Stimulated activated CD4-positive, alpha-beta T cell treated with anti-CD3 and anti-CD28 coated beads, Interleukin-4, amount 100 ng/mL, for 4 hours (primary cell): ENCODE measurements around the gene GLOD4.
A peak's percentile ranks its signal among the peaks of the same experiment; 100 is the strongest.
"Not testable (repeated sequence)": the region's sequence is repeated elsewhere in the genome, so short reads cannot be mapped to it uniquely, and the experiment has no call there.

Experiments
- DNase-seq, 2 experiments: peaks; one replicate each; pipeline ENCODE4 v3.0.0-alpha.2; 2020

Gene GLOD4

DNA sequence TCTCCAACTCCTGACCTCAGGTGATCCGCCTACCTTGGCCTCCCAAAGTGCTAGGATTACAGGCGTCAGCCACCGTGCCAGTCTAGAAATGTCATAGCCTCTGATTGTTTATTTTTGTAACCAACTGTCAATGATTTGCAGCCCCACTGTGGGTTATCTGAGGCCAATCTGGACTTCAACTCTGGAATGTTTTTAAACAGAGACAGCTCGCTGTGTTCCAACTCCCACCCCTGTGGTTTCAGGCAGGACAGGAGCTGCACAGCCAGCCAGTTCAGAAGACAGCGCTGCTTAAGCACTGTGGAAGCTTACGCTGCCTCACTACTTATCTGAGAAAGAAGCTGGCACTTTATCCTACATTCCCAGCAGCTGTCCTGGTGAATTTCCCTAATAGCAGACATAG lies 19.6 kb upstream of the GLOD4 start:
- DNase-seq: no peak

DNA sequence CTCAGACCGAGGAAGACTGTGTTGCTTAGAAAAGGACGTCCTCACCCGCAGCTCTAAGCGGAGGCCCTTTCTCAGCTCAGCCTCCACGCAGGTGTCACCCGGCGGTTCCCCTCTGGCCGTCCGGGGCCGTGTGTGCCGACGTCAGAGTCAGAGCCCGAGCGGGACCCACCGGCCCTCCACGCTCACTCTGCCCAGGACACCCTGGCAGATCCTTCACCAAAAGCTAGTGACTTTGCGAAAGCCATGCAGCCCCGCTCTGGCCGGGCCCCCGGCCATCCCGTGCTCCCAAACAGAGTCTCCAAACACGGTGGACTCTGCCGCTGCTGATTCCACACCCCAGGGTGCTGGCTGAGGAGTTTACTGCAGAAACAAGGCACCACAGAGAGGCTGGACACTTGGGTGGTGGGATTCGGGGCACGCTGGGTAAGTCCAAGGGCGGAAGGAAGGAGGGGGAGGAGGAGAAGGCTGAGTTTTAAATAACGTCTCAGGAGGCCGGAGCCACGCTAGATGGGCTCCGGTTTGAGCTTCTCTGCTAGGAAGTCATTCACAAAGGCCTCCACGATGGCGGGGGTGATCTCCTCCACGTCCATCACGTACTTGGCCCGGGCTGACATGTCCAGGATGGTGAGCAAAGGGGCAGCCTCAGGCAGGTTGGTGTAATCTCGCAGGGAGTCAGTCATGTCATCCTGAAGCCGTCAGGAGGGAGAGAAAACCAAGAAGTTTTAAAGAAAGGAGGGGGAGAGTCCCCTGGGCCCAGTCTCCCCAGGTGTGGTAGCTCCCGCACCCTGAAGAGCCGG lies 18.6 kb upstream of the GLOD4 start:
- no peak for DNase-seq

DNA sequence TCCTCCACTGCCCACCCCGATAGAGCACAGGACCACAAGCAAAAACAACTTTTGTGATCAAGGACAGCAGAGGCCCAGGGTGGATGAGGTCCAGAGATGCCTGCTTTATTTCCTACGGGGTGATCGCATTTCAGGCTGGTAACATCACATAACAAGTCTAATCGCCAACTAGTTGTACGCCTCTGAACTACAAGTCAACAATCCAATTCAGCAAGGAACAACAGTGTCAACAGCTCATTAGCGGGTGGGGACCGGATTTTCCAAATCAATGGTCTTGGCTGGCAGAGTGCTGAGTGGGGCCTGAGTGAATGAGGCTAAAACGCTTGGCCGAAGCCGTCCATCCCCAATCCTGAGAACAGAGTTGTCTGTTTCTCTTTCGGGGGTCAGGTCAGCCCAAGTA lies 17.2 kb upstream of the GLOD4 start:
- DNase-seq: no peak

DNA sequence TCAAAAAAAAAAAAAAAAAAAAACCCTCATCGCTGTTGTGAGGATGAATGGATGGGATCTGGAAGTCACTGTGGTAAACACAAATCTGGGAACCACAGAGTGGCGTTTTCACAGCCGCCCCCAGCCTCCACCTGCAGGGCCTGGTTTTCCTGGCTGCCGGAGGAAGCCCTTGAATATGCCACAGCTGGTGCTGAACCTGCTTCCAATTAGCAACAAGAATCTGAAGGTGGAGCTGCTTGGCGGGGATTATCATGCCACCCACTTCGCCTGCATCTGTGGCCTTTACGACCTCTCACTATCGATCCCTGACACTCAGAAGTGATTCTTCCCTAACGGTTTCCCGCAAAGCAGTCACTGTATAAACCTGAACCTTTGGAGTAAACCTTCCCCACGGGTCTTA lies 16.2 kb upstream of the GLOD4 start:
- no peak for DNase-seq

DNA sequence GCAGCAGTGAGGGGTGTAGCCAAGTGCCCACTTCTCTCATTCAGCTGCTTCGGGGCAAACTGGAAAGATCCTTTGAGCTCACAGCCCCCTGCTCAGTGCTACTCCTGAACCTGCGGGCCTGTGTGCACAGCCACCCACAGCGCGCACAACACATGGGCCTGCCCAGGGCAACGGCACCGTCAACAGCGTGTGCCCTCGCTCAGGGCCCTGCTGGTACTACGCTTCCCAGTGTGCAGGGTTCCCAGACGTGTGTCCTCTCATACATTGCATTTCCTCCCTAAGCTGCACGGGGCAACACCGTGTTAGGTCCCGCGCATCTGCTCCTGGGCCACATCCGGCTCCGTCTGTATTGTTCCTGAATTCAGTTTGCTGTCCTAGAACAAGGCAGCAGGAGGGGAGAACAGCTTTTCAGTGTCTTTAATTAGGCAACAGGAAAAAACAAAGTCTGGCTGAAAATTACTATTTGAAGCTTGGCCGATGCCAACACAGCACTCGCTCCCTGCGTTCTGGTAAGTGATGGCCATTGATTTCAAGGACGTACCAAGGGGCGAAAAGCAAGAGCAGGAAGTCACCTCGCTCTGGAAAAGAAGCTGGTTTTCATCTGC lies 15.3 kb upstream of the GLOD4 start:
- DNase-seq: no peak

DNA sequence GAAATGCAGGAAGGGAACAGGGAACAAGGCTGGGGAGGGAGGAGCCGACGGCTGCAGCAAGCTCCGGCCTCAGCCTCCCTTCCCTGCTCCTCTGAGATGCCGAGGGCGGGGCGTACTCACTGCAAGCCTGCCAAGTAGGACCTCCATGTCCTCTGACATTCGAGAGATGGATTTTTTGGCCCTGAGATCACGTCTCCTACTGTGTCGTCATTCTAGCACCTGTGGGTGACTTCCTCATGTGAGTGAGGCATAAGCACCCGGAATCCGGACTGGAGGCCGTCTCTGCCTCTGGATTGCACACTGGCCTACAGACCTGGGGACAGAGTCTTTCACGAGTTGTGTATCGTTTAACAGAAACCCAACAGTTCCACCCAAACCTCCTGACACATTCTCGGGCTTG lies 14.5 kb upstream of the GLOD4 start:
- DNase-seq: no peak

DNA sequence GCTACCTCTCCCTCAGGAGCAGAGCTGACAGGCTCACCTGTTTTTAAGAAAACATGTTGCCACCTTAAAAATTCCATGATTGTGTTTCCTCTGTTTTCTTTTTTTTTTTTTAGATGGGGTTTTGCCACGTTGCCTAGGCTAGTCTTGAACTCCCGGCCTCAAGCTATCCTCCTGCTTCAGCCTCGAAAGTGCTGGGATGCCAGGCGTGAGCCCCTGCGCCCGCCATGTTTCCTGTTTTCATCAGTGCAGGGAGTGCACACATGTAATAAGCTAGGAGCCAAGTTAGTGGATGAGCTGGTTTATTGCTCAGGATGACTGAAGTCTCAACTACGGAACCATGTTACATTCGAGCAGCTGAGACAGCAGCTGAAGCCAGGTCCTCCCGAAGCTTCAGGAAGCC lies 13.6 kb upstream of the GLOD4 start:
- no peak for DNase-seq

DNA sequence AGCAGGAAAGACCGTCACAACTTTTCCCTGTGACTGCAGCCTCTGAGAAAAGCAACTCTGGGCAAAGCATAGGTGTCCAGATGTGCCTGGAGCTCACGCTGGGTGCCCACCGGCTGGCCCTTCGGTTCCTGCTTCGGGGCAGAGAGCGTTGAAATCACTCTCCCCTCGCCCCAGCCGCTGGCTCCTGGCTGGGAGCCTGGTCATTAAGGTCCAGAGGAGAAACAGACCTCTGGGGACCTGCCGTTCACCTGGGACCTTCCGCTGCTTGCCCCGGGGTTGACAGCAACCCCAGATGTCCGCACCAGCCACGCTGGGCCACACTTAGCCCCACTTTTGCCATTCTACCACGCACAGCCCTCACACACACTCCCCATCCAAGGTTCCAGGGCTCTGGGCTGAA lies 13.2 kb upstream of the GLOD4 start:
- DNase-seq: no peak

DNA sequence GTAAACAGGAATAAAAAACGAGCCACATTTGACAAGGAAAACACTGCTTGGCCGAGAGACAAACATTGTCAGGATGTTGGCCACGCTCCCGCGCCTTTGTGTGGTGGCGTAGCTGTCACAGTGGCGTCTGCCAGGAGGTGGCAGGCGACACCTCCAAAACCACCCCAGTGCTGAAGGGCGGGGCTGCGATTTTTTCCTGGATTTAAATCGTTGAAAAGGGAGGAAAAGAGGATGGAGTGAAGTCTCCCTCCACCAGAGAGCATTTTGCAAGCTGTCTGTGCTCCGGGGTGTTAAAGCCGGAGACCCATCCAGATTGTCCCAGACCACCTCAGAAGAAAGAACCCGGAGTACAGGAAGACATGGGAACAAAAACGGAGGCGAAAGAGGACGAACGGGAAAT lies 12.8 kb upstream of the GLOD4 start:
- DNase-seq: peak; percentile 17 to 24

DNA sequence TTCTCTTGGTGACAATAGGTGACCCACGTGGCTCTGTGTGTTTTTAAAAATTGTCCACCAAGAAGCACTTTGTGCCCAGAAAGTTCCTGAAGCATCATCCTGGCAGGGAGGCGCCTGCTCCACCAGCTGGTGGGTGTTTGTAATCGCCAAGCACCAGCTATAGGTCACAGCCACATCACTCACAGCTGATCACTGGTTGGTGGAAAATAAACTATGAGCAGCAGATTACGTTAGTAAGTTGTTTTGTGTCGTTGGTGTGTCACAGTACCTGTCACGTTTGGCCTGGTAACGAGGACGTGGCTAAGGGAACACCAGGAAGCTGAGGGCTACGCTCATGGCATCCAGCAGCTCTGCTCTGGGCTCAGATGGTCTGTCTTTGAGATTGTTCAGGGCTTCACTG lies 10.2 kb upstream of the GLOD4 start:
- no peak for DNase-seq

DNA sequence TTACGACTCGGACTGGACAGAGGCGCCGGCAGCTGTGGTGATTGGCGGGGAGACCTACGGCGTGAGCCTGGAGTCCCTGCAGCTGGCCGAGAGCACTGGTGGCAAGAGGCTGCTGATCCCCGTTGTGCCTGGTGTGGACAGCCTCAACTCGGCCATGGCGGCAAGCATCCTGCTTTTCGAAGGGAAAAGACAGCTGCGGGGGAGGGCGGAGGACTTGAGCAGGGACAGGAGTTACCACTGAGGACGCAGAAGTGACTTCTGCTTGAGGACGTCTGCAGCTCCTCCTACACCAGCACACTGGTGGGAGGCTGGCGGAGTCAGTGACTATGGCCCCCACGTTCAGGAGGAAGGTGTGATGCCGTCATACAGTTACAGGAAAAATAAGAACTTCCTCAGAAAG lies 9.7 kb upstream of the GLOD4 start:
- DNase-seq: no peak

DNA sequence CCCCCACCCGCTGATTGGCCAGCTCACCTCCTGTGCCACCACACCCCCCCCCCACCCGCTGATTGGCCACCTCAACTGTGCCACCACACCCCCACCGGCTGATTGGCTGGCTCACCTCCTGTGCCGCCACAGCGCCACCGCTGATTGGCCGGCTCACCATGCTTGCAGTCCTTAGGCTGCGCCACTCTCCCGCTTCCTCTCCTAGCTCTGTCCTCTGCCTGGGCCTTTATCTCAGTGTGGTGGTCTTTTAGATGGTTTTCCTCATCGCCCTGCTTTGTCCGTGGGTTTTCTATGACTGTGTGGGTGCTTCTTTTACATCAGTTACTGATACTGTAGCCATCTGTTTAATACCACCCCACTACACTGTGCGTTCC lies 8.8 kb upstream of the GLOD4 start:
- not testable (repeated sequence) for DNase-seq

DNA sequence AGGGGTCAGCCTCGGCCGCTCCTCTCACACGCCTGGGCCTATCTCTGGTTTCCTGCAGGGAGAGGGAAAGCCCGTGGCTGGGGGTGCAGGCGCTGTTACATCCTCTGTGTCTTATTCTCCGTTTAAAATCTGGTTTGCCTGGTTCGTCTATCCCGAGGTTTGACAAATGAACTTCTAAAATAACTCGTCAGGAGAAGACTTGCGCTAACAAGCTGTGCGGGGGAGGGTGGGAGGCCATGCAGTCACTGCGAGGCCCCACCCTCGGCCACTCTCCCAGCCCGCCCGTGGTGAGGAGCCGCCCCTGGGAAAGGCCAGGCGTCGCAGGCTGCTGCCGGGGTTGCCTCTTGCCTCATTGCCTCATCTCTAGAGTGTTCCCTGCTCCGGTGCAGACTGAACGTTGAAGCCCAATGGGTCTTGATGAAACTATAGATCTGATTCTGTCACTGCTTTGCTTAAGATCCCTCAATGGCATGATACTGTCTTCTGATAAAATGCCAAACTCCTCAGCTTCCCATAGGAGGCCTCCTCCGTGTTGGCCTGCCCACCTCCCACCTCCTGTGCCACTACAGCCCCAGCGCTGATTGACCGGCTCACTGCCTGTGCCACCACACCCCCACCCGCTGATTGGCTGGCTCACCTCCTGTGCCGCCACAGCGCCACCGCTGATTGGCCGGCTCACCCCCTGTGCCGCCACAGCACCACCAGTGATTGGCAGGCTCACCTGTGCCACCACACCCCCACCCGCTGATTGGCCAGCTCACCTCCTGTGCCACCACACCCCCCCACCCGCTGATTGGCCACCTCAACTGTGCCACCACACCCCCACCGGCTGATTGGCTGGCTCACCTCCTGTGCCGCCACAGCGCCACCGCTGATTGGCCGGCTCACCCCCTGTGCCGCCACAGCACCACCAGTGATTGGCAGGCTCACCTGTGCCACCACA lies 8.1 kb upstream of the GLOD4 start:
- not testable (repeated sequence) for DNase-seq

DNA sequence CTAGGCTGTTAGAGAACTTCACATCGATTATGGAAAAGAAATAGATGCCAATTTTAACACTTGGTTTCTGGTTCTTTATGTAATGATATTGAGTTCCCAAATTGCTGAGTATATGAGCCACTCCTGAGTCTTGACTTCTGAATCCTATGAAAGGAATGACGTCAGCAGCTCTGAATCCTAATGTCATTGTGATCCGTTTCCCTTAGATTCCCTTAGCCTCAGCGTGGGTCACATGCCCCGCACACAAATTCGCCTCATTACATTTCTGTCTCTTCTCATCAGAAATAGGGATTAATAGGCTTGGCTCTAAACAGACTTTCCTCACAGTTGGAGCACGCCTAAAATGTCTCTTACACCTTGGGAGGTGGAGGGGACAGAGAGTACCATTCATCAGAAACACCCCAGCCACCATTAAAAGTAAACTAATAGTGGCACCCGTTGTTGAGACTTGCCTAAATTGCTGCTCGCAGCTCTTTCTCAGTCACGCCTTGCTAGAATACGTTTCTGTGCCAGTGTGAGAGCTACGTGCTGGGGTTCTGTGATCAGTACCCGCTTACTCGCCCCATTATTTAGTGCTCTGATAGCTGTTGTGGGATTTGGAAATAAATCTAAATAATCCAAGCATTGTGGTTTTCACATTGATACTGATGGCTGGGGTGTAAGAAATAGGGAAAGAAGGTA lies 7.2 kb upstream of the GLOD4 start:
- DNase-seq: no peak

DNA sequence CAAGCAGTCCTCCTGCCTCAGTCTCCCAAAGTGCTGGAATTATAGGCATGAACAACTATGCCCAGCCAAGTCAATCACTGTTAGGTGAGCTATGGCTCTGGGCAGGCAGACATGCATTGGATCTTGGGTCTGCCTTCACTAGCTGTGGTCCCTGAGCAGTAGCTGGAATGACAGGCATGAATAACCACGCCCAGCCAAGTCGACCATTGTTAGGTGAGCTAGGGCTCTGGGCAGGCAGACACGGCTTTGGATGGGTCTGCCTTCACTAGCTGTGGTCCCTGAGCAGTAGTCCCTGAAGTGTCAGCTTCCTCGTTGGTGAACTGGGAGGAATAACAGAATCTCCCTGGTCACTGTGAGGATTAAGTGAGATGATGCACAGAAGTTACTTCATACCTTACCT lies 6.5 kb upstream of the GLOD4 start:
- DNase-seq: no peak

DNA sequence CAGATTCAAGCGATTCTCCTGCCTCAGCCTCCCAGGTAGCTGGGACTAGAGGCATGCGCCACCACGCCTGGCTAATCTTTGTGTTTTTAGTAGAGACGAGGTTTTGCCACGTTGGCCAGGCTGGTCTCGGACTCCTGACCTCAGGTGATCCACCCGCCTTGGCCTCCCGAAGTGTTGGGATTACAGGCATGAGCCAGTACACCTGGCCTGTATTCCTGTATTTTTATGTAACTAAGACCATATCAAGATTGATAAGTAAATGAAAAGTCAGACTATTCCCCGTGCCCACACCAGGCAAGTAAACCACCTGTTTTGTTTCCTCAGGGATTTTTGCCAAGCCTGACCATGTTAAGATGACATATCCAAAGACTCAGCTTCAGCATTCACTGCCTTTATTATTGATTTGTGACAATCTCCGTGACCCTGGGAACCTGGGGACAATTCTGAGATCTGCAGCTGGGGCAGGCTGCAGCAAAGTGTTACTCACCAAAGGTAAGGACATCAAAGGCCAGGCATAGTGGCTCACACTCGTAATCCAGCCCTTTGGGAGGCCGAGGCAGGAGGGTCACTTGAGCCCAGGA lies 5.7 kb upstream of the GLOD4 start:
- DNase-seq: no peak

DNA sequence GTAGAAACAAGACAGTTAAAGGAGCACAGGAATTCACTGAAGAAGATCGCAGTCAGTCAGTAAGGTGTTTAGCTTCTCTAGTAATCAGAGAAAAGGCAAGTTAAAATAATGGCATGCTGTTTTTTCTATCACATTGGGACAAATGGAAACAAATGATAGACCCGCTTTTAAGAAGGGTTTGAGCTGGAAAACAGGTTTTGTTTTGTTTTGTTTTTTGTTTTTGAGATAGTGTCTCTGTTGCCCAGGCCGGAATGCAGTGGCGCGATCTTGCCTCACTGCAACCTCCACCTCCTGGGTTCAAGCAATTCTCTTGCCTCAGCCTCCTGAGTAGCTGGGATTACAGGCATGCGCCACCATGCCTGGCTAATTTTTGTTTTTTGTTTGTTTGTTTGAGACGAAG lies 3.8 kb upstream of the GLOD4 start:
- DNase-seq: not testable (repeated sequence)

DNA sequence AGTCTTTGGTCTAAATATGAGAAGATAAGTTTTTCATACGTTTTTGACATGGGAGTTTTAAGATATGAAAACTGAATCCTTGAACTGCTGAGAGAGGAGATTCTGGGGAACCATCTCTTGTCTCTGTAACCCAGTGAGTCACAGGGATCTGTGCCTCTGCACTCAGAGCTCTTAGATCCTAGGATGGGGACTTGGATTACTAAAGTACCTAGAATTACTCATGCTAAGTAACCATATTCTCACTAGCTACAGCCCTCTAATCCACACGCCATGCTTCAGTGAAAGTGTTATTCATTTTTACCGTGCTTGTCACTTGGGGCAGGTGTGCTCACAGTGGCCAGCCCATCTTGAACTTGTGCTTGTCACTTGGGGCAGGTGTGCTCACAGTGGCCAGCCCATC lies 2.1 kb upstream of the GLOD4 start:
- DNase-seq: no peak

DNA sequence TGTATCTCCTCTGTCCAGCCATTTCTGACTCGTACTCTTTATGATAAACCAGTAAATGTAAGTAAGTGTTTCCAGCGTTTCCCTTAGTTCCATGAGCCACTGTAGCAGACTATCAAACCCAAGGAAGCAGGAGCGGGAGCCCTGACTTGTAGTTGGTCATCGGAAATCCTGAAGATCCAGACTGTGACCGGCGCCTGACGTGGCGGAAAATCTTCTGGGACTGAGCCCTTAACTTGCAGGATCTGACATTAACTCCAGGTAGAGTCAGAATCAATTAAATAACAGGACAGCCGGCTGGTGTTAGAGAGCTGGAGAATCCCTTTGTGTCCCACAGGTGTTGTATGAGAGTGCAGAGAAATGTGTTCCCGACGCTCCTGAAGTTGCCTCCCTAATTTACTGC lies 4.0 kb downstream of the GLOD4 start:
- DNase-seq: no peak

DNA sequence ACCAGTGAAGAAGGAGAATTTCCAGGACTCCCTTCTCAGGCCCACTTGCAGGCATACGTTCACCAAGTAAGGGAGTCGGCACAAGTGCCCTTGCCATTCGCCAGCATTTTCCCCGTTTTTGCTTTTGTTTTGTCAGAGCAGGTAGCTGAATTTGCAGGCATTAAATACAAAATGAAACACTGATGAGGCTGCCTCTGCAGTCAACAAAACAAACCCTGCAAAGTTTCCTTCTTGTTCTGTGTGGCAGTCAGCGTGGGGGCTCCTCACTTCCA lies 7.8 kb downstream of the GLOD4 start:
- no peak for DNase-seq

DNA sequence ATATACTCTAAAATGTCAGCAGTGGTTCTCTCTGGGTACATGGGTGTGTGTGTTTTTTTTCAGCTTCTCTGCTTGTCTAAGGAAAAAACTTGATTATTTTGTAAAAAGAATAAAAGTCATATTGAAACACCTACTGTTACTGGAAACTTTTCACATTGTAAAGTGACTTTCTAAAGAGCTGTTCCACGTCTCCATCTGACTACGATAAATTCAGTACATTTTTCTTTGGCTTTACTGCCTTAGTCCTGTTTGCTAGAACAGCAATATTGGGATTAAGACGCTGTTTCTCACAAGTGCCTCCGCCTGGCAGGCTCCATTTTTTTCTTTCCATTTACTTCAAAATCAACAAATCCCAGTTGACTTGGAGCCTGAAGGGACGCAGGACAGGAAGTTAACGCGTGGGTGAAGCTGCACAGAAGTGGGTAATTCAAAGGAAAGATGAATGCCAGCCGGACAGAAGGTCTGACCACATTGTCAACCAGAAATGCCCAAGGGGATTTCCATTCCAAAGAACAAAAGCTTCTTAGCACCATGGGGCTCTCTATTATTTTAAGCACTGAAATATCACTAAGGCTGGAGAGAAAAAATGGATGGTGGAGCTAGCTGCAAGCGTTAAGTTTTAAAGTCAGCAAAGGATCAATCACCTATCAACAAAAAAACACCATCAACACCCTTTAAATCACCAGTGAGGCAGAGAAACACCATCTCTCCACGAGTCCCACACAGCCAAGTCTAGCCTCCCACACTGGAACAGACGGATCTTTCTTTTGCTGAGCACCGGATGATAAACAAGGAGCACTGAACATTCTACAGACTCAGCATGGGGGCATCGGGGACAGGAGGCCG lies 8.4 kb downstream of the GLOD4 start:
- no peak for DNase-seq

DNA sequence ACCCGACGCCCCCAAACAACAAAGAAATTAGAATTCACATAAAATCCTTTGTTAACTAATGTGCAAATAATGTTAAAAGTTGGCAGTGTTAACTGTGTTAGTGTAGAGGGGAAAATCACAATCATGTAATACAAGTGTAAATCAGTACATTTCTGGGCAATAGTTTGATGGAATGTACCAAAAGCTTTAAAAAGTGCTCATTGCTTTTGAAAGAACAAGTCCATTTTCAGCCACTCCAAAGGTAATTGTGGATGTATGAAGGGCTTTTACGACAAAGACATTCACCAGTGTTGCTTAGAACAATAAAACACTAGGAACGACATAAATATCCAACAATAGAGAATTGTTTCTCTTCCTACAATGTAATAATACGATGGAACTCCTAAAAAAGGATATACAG lies 9.1 kb downstream of the GLOD4 start:
- DNase-seq: no peak
